Fibroblast of mammary gland (primary cell): ENCODE data around the gene KATNBL1.

Source experiments
- DNase-seq: peaks from one replicate; pipeline ENCODE4 v3.0.0-alpha.2; 2010; ENCODE audit warnings: low read depth
- H3K4me3 ChIP-seq: 2 replicates; pipeline ENCODE4 v1.5.1; 2011; ENCODE audit warnings: low read depth, mild to moderate bottlenecking, low read length, moderate library complexity; ENCODE audit not compliant: control insufficient read depth
- CTCF ChIP-seq: conservative IDR thresholded peaks from 2 replicates; pipeline ENCODE4 v1.5.1; 2011; ENCODE audit warnings: low read depth, low read length, inconsistent platforms; ENCODE audit not compliant: control insufficient read depth, insufficient read depth

Gene KATNBL1

GRCh38 chr15:34119291-34119690 is 90.6 kb downstream of the KATNBL1 start:
- peak; percentile 45 for DNase-seq
- no peak for TF ChIP-seq CTCF

DNA sequence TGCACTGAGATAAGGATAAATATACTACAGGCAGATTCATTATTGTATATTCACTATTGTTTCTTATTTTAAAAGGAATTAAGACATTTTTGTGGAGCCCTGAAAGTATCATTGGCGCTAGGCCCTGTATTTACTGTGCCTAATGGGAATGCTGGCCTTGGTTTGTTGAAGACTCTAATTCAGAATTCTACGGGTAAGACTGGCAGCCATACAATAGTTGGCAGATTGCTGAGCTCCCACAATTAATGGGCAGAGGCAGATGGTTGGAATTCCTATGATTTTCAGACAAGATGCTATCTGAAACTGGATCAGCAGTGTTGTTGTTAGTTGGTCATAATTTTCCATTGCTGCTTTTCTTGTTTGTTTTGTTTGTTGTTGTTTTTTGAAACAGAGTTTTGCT is 93.3 kb downstream of the KATNBL1 start:
- TF ChIP-seq CTCF: no peak
- no peak overlapping the region for H3K4me3 ChIP-seq
- DNase-seq: no peak

More at GRCh38 chr15:34119291-34119690, 90.6 kb downstream of the KATNBL1 start:
- H3K4me3 ChIP-seq: no peak overlapping the region

DNA sequence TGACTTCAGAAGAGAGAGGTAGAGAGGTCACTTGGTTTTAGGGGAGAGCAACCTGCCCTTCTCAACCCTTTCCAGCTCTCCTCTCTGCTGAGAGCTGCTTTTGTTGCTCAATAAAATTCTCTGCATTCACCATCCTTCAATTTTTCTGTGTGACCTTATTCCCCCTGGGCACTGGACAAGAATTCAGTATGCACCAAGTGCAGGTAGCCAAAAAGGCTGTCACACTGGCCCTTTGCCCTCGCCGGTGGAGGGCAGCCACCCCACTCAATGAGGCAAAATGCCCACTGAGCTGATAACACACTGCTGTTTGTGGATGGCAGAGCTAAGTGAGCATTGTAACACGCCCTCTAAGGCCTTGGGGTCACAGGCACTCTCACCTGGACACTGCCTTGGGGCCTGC is 95.2 kb downstream of the KATNBL1 start:
- no peak for TF ChIP-seq CTCF
- DNase-seq: no peak

DNA sequence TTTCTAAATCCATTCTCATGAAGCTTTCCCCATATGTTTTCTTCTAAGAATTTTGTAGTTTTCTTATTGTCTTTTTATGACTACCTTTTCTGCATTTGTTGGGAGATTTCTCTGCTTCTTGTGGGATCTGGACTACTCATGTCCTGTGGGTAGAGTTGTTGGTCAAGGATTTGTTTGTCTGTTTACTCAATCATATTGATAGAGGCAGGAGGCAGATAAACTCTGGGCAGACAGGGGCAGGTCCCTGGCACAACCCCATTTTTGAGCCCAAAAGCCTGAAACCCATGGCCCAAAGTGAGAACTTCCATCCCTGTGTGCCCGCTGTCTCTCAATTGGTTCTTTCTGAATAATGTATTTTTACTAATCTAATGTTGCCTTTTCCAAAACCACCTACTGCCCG is 95.7 kb downstream of the KATNBL1 start:
- no peak overlapping the region for H3K4me3 ChIP-seq
- DNase-seq: no peak
- no peak for TF ChIP-seq CTCF

More for the DNA sequence above, 95.2 kb downstream of the KATNBL1 start:
- H3K4me3 ChIP-seq: no peak overlapping the region

DNA sequence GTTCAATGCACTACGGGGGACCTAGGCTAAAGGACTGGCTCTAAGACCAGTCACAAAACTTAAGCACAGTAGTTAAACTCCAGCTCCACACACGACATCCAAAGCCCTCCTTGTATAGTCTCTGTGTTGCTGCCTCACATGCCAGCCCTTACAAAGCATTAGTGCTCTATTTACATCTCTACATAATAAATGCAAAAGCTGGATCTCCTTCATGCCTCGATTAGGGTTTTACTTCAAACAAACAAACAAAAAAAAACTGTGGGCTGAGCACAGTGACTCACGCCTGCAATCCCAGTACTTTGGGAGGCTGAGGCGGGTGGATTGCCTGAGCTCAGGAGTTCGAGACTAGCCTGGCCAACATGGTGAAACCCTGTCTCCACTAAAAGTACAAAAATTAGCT is 98.4 kb downstream of the KATNBL1 start:
- TF ChIP-seq CTCF: no peak
- no peak for DNase-seq
- H3K4me3 ChIP-seq: no peak overlapping the region

DNA sequence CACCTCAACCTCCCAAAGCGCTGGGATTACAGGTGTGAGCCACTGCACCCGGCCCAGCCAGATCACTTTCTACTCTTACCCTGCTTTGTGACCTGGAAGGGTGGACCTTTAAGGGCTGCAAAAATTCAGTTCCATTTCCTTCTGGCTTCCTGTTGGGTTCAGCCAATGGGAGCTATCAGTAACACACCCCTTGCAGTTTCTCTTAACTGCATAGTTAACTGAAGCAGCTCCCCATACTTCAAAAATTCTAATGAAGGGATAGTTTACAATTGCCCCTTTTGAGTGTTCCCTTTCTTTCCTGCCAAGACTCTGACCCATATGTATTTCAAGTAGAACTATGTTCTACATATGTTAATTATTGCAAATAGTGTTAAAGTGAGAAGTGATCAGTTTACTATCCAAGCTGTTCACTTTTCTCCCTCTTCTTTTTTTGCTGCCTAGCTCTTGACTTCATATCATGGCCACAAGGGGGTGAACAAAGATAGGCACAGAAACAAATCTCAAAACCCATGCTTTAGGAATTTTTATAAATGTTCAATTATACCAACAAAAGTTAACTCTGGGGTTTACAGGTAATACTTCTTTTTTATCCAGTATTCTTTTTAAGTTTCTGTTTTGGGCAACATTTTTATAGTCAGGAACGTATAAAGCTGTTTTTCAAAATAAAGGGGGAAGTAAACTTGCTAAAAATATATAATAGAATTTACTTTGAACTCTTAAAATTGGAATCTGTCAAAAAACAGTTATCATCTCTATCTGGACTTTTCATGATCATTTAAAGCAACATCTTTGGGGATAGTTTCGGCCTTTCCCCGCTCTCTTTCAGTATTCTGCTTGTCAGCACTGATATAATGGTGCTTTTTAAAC is 99.9 kb downstream of the KATNBL1 start:
- H3K4me3 ChIP-seq: no peak overlapping the region
- DNase-seq: peak; percentile 57
- peak; percentile 83 for TF ChIP-seq CTCF
